Keratinocyte (primary cell): ENCODE measurements around the gene HEG1. TPM values are rescaled to one million over a fixed set of nuclear protein-coding genes. Genes with fewer than 3 reads are reported as not detected.

Experiments used
- DNase-seq: peaks from one replicate; pipeline ENCODE4 v3.0.0-alpha.2; 2011; ENCODE audit warnings: low read depth, missing footprints, low spot score
- FAIRE-seq: peaks from 2 replicates; lab custom pipeline; 2011; peaks lifted over from hg19 to GRCh38; lab: Jason Lieb, UNC
- H2AFZ ChIP-seq: 2 replicates; pipeline ENCODE4 v1.6.0; 2012; ENCODE audit warnings: low read length, control low read depth, inconsistent platforms; ENCODE audit not compliant: control insufficient read depth
- H3K27ac ChIP-seq: 2 replicates; pipeline ENCODE4 v1.5.1; 2011; ENCODE audit warnings: low read length; ENCODE audit not compliant: control insufficient read depth, insufficient read depth
- H3K27me3 ChIP-seq: 3 replicates; pipeline ENCODE4 v1.6.0; 2011; ENCODE audit warnings: low read length; ENCODE audit not compliant: control insufficient read depth, insufficient read depth; ENCODE audit errors: extremely low read depth
- H3K36me3 ChIP-seq, 2 experiments: 2 replicates in 1 of 2; 3 replicates in 1 of 2; pipeline ENCODE4 v1.5.1; 2011; ENCODE audit warnings: low read length in 2 of 2, mild to moderate bottlenecking in 1 of 2; ENCODE audit not compliant: control insufficient read depth in 2 of 2, insufficient read depth in 2 of 2; ENCODE audit errors: extremely low read depth in 1 of 2
- H3K4me1 ChIP-seq: 3 replicates; pipeline ENCODE4 v1.5.1; 2011; ENCODE audit warnings: low read length; ENCODE audit not compliant: control insufficient read depth, insufficient read depth; ENCODE audit errors: extremely low read depth
- H3K4me2 ChIP-seq: 3 replicates; pipeline ENCODE4 v1.6.0; 2011; ENCODE audit warnings: low read depth, low read length; ENCODE audit not compliant: control insufficient read depth, insufficient read depth; ENCODE audit errors: extremely low read depth
- H3K4me3 ChIP-seq, 3 experiments: fragments of 200-600 bp in 1 of 3; sonication (generic) in 1 of 3; 2 replicates in 2 of 3; 3 replicates in 1 of 3; pipeline ENCODE4 v1.5.1; 2011 to 2016; ENCODE audit warnings: low read length in 3 of 3, mild to moderate bottlenecking in 3 of 3, control low read depth in 2 of 3, inconsistent platforms in 1 of 3, low read depth in 1 of 3, mixed read lengths in 1 of 3, mixed run types in 1 of 3, moderate library complexity in 1 of 3; ENCODE audit not compliant: control insufficient read depth in 2 of 3, insufficient read depth in 2 of 3; ENCODE audit errors: extremely low read depth in 1 of 3
- H3K79me2 ChIP-seq: 2 replicates; pipeline ENCODE4 v1.6.0; 2012; ENCODE audit warnings: low read length; ENCODE audit not compliant: control insufficient read depth, insufficient read depth
- H3K9ac ChIP-seq: 3 replicates; pipeline ENCODE4 v1.6.0; 2011; ENCODE audit warnings: low read length; ENCODE audit not compliant: control insufficient read depth, insufficient read depth; ENCODE audit errors: extremely low read depth
- H3K9me1 ChIP-seq: 3 replicates; pipeline ENCODE4 v1.6.0; 2011; ENCODE audit warnings: low read length; ENCODE audit not compliant: control insufficient read depth, insufficient read depth; ENCODE audit errors: extremely low read depth
- H3K9me3 ChIP-seq: 2 replicates; pipeline ENCODE4 v1.5.1; 2012; ENCODE audit warnings: low read depth, low read length; ENCODE audit not compliant: control insufficient read depth
- H4K20me1 ChIP-seq: 3 replicates; pipeline ENCODE4 v1.6.0; 2011; ENCODE audit warnings: low read length; ENCODE audit not compliant: control insufficient read depth, insufficient read depth; ENCODE audit errors: extremely low read depth
- CTCF ChIP-seq, 3 experiments: IDR thresholded peaks in 1 of 3; conservative IDR thresholded peaks in 1 of 3; optimal IDR thresholded peaks in 1 of 3; 2 replicates in 2 of 3; 3 replicates in 1 of 3; pipeline versions ENCODE3 to v1.5.1; 2011; ENCODE audit warnings: low read length in 3 of 3, mild to moderate bottlenecking in 3 of 3, moderate library complexity in 2 of 3, control low read depth in 1 of 3, inconsistent platforms in 1 of 3; ENCODE audit not compliant: insufficient read depth in 2 of 3; ENCODE audit errors: extremely low read depth in 1 of 3
- EZH2 ChIP-seq: IDR thresholded peaks from one replicate; pipeline ENCODE4 v1.6.1; 2012; ENCODE audit warnings: inconsistent platforms, mild to moderate bottlenecking, low read length, moderate library complexity
- dilution Hi-C: fragments of 300-500 bp; cut with MboI; formaldehyde crosslinking; loops from one replicate; pipeline ENCODE4 v1.7.0; 2020; ENCODE audit warnings: low sequenced_read_pairs; ENCODE audit not compliant: extremely low pct_ligation_motif_present
- polyA plus RNA-seq, 5 experiments: library from polyadenylated mRNA; depleted of rRNA in 3 of 5; stranded (reverse) in 3 of 5; stranded (forward) in 1 of 5; unstranded in 1 of 5; fragments of >200 nt; gene quantifications; 1 replicate in 1 of 5; 2 replicates in 3 of 5; 3 replicates in 1 of 5; pipeline versions ENCODE4 v1.2.1 to v1.2.3, GENCODE V29; 2011 to 2012; ENCODE audit warnings: missing spikeins in 2 of 5, low read depth in 1 of 5, low replicate concordance in 1 of 5

HEG1 gene
- polyA plus RNA-seq, 1 donor (not counting 4 experiments of a cell fraction or from before 2014, with no cell fraction given): 12.7 TPM

- Histone ChIP-seq H2AFZ (no peak overlapping the region), H3K9ac (no peak overlapping the region), H3K79me2 (no peaks in the 10 kb centered on the region), H3K9me1 (no peaks in the 10 kb centered on the region), H3K9me3 (no peaks in the 10 kb centered on the region), H3K27ac (no peak overlapping the region), H4K20me1 (no peaks in the 10 kb centered on the region), H3K4me3 (no peak overlapping the region), H3K4me1 (no peaks in the 10 kb centered on the region), H3K4me2 (no peak overlapping the region), H3K27me3 (no peaks in the 10 kb centered on the region), H3K36me3 (peaks cover 5 to 7% of the 10 kb centered on the region in 2 experiments)
- no peak for TF ChIP-seq EZH2
- TF ChIP-seq CTCF (optimal IDR thresholded peaks at IDR 0.05 in 1 of 3, IDR thresholded peaks at IDR 0.05 in 1 of 3, conservative IDR thresholded peaks at IDR 0.05 in 1 of 3; ENCODE audit: extremely low read depth in 1 of 3, insufficient read depth in 2 of 3, low read length in 3 of 3): no peak
- DNase-seq (no peak), FAIRE-seq (no peak)
- dilution Hi-C loops: no loop called here
Measured at GRCh38 chr3:124969190-124969589, 86.6 kb downstream of the HEG1 start.

- H2AFZ ChIP-seq: no peak overlapping the region
- H3K4me2 ChIP-seq: no peak overlapping the region
- no peak overlapping the region for H3K27ac ChIP-seq
- H3K4me3 ChIP-seq: no peak overlapping the region
- TF ChIP-seq CTCF (optimal IDR thresholded peaks at IDR 0.05 in 1 of 3, IDR thresholded peaks at IDR 0.05 in 1 of 3, conservative IDR thresholded peaks at IDR 0.05 in 1 of 3; ENCODE audit: extremely low read depth in 1 of 3, insufficient read depth in 2 of 3, low read length in 3 of 3): no peak
- no peak for TF ChIP-seq EZH2
- no peaks in the 10 kb centered on the region for H3K79me2 ChIP-seq
- peaks cover 5 to 7% of the 10 kb centered on the region in 2 experiments for H3K36me3 ChIP-seq
- no peak overlapping the region for H3K9ac ChIP-seq
- dilution Hi-C loops: no loop called here
- H3K4me1 ChIP-seq: no peaks in the 10 kb centered on the region
- no peak for DNase-seq
- no peaks in the 10 kb centered on the region for H3K9me3 ChIP-seq
- no peaks in the 10 kb centered on the region for H3K27me3 ChIP-seq
- FAIRE-seq: no peak
- no peaks in the 10 kb centered on the region for H3K9me1 ChIP-seq
- no peaks in the 10 kb centered on the region for H4K20me1 ChIP-seq
Measured at GRCh38 chr3:124967964-124968363, 87.8 kb downstream of the HEG1 start.
